DOHH2 (cell line): ENCODE measurements around the gene XPO6.

ENCODE experiments used
- CTCF ChIP-seq: fragments of 200-600 bp; sonication (generic); IDR thresholded peaks from one replicate; pipeline ENCODE4 v1.5.1; 2014; ENCODE audit warnings: antibody characterized with exemption, mild to moderate bottlenecking, low read depth, low read length; ENCODE audit not compliant: poor library complexity, severe bottlenecking
- EZH2phosphoT487 ChIP-seq: fragments of 200-600 bp; sonication (generic); IDR thresholded peaks from 2 replicates; pipeline ENCODE4 v1.6.1; 2017; ENCODE audit warnings: borderline replicate concordance, mild to moderate bottlenecking, antibody characterized with exemption, low read length, moderate library complexity, mixed read lengths

- TF ChIP-seq CTCF (no peak), EZH2phosphoT487 (no peak)
These were observed 56.5 kb downstream of the XPO6 start for GRCh38 chr16:28155293-28155692.
